Esophagus muscularis mucosa (tissue), 4 donors: ENCODE results near the gene SLC35F4. TPM values are rescaled to one million over a fixed set of nuclear protein-coding genes. Genes with fewer than 3 reads are reported as not detected.

Source experiments
- DNase-seq: peaks from one replicate; pipeline ENCODE4 v3.0.0-alpha.2; 2017; ENCODE audit errors: extremely low spot score
- H3K27ac ChIP-seq, 4 donors: fragments of 200-600 bp; sonication (generic); replicated peaks in 1 of 4; 1 replicate in 3 of 4; 2 replicates in 1 of 4; pipeline ENCODE4 v1.5.1; 2016 to 2019; ENCODE audit warnings: mild to moderate bottlenecking in 1 of 4
- H3K27me3 ChIP-seq, 4 donors: fragments of 200-600 bp; sonication (generic); one replicate each; pipeline versions ENCODE4 v1.5.1 to v1.6.0; 2016 to 2019
- H3K36me3 ChIP-seq, 4 donors: fragments of 200-600 bp; sonication (generic); one replicate each; pipeline ENCODE4 v1.5.1; 2016 to 2019
- H3K4me1 ChIP-seq, 4 donors: fragments of 200-600 bp; sonication (generic); one replicate each; pipeline ENCODE4 v1.5.1; 2016 to 2019
- H3K4me3 ChIP-seq, 4 donors: fragments of 200-600 bp; sonication (generic); 1 replicate in 2 of 4; 2 replicates in 2 of 4; pipeline ENCODE4 v1.5.1; 2016 to 2019; ENCODE audit warnings: mild to moderate bottlenecking in 4 of 4, moderate library complexity in 1 of 4
- H3K9me3 ChIP-seq, 4 donors: fragments of 200-600 bp; sonication (generic); 1 replicate in 3 of 4; 2 replicates in 1 of 4; pipeline ENCODE4 v1.5.1; 2016 to 2019
- EP300 ChIP-seq: sonication (generic); formaldehyde crosslinking; IDR thresholded peaks from one replicate; pipeline ENCODE4 v1.6.1; 2017; ENCODE audit warnings: antibody characterized with exemption
- POLR2A ChIP-seq: fragments of 450-650 bp; IDR thresholded peaks from one replicate; pipeline ENCODE4 v1.6.1; 2017; ENCODE audit warnings: antibody characterized with exemption, moderate library complexity, mild to moderate bottlenecking, low read depth
- POLR2AphosphoS5 ChIP-seq, 2 donors: sonication (generic); formaldehyde crosslinking; IDR thresholded peaks; one replicate each; pipeline ENCODE4 v1.6.1; 2017; ENCODE audit warnings: antibody characterized with exemption in 2 of 2
- WGBS: methylation state at CpG from one replicate; pipeline ENCODE4 v1.1.5; 2018; 5-methylcytosine and 5-hydroxymethylcytosine counted together
- intact Hi-C: fragments of 100-400 bp; cut with DNase I; formaldehyde crosslinking; loops from one replicate; pipeline ENCODE4 v1.15.1; 2023
- total RNA-seq, 4 donors: library from RNA; depleted of rRNA; stranded (reverse); fragments of >200 nt; gene quantifications; one replicate each; pipeline versions ENCODE4 v1.1.0 to v1.2.1, GENCODE V29; 2016
- TF ChIP-seq, protein P1 (sequence below), 3 experiments: fragments of 200-600 bp in 2 of 3; fragments of 450-650 bp in 1 of 3; sonication (generic) in 2 of 3; IDR thresholded peaks; one replicate each; pipeline ENCODE4 v1.5.1; 2017 to 2019; ENCODE audit warnings: antibody characterized with exemption in 3 of 3, mild to moderate bottlenecking in 2 of 3, moderate library complexity in 1 of 3

Gene SLC35F4
- total RNA-seq, 4 donors from 2014 or later, result 0.42 TPM; not detected in 3

GRCh38 chr14:57875985-57876384 is 10.1 kb upstream of the SLC35F4 start:
- DNase-seq, result no peak
- Histone ChIP-seq H3K36me3 (no peaks in the 10 kb centered on the region), H3K9me3 (peaks cover 0 to 7% (median 0%) of the 10 kb centered on the region in 4 donors), H3K4me1 (no peaks in the 10 kb centered on the region), H3K27me3 (peaks cover 0 to 14% (median 0%) of the 10 kb centered on the region in 4 donors), H3K4me3 (no peak overlapping the region), H3K27ac (no peak overlapping the region)
- intact Hi-C loops, result no loop called here
- WGBS, result 89% methylated on average over 2 of the region's 2 CpGs
- no peak for TF ChIP-seq POLR2A
- TF ChIP-seq EP300, result no peak
- TF ChIP-seq, protein P1, sequence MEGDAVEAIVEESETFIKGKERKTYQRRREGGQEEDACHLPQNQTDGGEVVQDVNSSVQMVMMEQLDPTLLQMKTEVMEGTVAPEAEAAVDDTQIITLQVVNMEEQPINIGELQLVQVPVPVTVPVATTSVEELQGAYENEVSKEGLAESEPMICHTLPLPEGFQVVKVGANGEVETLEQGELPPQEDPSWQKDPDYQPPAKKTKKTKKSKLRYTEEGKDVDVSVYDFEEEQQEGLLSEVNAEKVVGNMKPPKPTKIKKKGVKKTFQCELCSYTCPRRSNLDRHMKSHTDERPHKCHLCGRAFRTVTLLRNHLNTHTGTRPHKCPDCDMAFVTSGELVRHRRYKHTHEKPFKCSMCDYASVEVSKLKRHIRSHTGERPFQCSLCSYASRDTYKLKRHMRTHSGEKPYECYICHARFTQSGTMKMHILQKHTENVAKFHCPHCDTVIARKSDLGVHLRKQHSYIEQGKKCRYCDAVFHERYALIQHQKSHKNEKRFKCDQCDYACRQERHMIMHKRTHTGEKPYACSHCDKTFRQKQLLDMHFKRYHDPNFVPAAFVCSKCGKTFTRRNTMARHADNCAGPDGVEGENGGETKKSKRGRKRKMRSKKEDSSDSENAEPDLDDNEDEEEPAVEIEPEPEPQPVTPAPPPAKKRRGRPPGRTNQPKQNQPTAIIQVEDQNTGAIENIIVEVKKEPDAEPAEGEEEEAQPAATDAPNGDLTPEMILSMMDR (IDR thresholded peaks at IDR 0.05), result no peak
- TF ChIP-seq POLR2AphosphoS5 (IDR thresholded peaks at IDR 0.05), result no peak

GRCh38 chr14:57875296-57875695 is 9.4 kb upstream of the SLC35F4 start:
- Histone ChIP-seq H3K4me3 (no peak overlapping the region), H3K9me3 (peaks cover 0 to 7% (median 0%) of the 10 kb centered on the region in 4 donors), H3K27me3 (peaks cover 0 to 14% (median 0%) of the 10 kb centered on the region in 4 donors), H3K27ac (no peak overlapping the region), H3K4me1 (no peaks in the 10 kb centered on the region), H3K36me3 (no peaks in the 10 kb centered on the region)
- intact Hi-C loops, result no loop called here
- TF ChIP-seq POLR2A (no peak), EP300 (no peak), POLR2AphosphoS5 (IDR thresholded peaks at IDR 0.05) (no peak)
- TF ChIP-seq, protein P1 (IDR thresholded peaks at IDR 0.05), result no peak
- no peak for DNase-seq
- 88% methylated on average over 3 of the region's 3 CpGs for WGBS

GRCh38 chr14:57871459-57872080 is 5.7 kb upstream of the SLC35F4 start:
- intact Hi-C loops, result no loop called here
- H3K4me3 ChIP-seq, result no peak overlapping the region
- 57% methylated on average over 2 of the region's 2 CpGs for WGBS
- H3K9me3 ChIP-seq, result no peaks in the 10 kb centered on the region
- H3K27ac ChIP-seq, result no peak overlapping the region
- peaks cover 0 to 23% (median 0%) of the 10 kb centered on the region in 4 donors for H3K27me3 ChIP-seq
- no peaks in the 10 kb centered on the region for H3K4me1 ChIP-seq
- H3K36me3 ChIP-seq, result no peaks in the 10 kb centered on the region
- no peak for TF ChIP-seq EP300
- TF ChIP-seq, protein P1 (IDR thresholded peaks at IDR 0.05), result peak; percentile 36 to 44 (median 40)
- DNase-seq, result no peak

- Histone ChIP-seq H3K4me3 (no peak overlapping the region), H3K9me3 (no peaks in the 10 kb centered on the region), H3K4me1 (peaks cover 0 to 5% (median 3%) of the 10 kb centered on the region in 4 donors), H3K36me3 (no peaks in the 10 kb centered on the region), H3K27ac (no peak overlapping the region), H3K27me3 (peaks cover 0 to 30% (median under 1%) of the 10 kb centered on the region in 4 donors)
- WGBS, result 50% methylated on average over 3 of the region's 3 CpGs
- TF ChIP-seq POLR2AphosphoS5 (IDR thresholded peaks at IDR 0.05) (no peak), EP300 (no peak), POLR2A (no peak)
- TF ChIP-seq, protein P1 (IDR thresholded peaks at IDR 0.05), result no peak
- intact Hi-C loops, result no loop called here
- no peak for DNase-seq
These were observed 5.0 kb upstream of the SLC35F4 start for GRCh38 chr14:57870686-57871457.
